ENCODE results near the gene CXCL11.
A peak's percentile ranks its signal among the peaks of the same experiment; 100 is the strongest.
"Not testable (repeated sequence)": the region's sequence is repeated elsewhere in the genome, so short reads cannot be mapped to it uniquely, and the experiment has no call there.

Gene CXCL11

GRCh38 chr4:76035799-76036380 is at the start of gene CXCL11:
Gene CXCL11 (minus strand): TSS chr4:76036070. CDS start chr4:76035987, 83 bp downstream.
- no peak for DNase-seq (ENCODE audit: low read depth in 2 of 2)

GRCh38 chr4:76084542-76084941 is 48.7 kb upstream of the CXCL11 start:
- no peak for DNase-seq (ENCODE audit: low read depth in 2 of 2)

DNA sequence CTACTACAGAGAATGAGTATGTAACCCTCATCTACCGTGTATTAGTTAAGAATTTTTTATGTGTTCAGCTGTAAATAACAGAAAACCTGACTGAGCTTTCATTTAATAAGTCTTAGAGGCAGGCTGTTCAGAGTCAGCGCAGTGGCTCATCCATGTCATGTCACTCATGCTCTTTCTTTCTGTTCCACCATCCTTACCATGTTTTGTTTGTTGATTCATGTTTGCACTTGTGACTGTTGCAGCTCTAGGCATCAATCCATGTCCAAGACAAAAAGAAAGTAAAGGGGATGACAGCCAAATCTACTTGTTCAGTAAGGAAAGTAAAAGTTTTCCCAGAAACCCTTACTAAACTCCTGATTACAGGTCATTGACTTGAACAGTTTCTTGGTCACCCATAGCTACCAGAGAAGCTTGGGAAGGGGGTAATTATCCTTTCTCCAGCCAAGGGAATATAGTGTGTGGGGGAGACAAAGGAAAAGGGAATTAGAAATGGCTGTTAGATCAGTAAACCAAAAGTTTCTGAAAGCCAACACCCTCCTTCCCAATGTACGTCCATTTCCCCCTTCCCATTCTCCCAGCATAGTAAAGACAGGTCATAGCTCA is 47.6 kb upstream of the CXCL11 start:
- no peak for DNase-seq (ENCODE audit: low read depth in 2 of 2)

DNA sequence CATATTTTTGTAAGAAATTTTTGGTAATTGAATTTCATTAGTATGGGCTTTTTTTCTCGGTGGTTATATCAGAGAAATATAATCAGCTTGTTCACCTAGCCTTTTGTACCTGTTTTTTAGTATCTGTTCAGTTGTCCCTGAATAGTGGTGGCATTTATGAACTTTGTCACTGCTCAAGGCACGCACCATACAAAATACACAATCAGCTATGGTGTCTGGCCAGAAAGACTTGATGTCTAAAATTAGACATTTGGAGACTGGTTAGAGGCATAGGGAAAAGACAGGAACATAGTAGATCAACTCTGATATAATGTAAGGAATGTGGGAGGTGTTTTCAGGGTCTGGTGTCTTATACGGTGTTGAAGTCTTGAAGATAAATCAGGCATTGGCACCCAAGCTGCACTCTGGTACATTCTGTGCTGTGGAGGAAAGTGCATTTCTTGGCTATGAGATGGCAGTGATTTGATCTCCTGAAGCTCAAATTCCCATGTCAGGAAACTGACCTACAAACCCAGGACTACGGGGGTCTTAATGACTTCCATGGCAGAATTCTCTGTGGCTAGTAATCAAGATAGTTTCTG is 42.3 kb upstream of the CXCL11 start:
- DNase-seq (ENCODE audit: low read depth in 2 of 2), result no peak

DNA sequence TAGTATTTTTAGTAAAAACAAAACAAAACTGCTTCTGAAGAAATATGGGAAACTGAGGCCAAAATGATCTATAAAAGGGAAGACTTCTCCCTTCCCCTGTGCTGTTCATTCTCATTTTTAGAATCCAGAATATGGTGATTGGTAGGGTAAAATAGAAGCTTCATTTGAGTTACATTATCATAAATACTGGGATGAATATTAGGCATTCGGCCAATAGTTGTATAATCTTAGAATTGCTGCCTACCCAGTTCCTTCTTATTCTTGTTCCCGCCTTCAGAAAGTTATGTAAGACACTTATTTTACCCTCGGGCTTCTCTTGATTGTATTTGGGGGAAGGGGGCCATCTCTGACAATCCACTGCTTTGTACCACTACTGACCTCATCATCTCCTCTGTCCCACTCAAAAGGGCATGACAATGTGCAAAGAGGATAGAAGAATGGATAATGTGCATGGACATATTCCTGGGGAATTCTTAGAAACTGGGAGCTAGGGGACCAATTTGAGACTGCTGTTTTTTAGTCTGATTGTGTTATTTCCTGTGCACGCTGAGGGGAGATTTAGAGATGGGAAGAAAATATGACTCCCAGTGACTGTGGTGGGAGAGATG is 39.2 kb upstream of the CXCL11 start:
- no peak for DNase-seq (ENCODE audit: low read depth in 2 of 2)

DNA sequence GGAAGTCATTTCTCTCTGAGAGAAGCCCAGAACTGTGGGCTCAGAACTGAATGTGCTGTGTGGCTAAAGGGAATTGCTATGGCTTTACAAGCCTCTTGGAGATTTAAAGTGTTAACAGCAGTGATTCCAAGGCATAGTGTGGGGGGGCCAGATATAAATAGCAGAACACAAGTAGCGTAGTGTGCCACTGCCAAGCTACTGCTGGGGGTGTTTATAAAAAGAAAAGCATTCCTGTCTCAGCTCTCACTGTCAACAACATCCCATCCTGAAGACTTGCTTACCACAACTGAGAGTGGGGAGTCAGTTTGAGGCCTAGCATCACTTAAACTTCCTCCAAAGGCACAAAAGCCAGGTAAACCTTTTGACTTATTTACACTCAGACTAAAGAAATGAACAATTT is 38.6 kb upstream of the CXCL11 start, which contains the start of gene ART3:
ART3 (plus strand) TSS at position 242 of the 400 bp plus-strand sequence. CDS start 1,181 bp downstream, outside the sequence.
- no peak for DNase-seq (ENCODE audit: low read depth in 2 of 2)

GRCh38 chr4:76072760-76073159 is 36.9 kb upstream of the CXCL11 start:
- DNase-seq (ENCODE audit: low read depth in 2 of 2), result no peak

GRCh38 chr4:76067652-76068286 is 31.9 kb upstream of the CXCL11 start:
- peak in 1 of 2 donors; percentile 40 for DNase-seq (ENCODE audit: low read depth in 2 of 2)

- no peak for DNase-seq (ENCODE audit: low read depth in 2 of 2)
Observed at GRCh38 chr4:76066546-76066945, 30.7 kb upstream of the CXCL11 start.

GRCh38 chr4:76061982-76062381 is 26.1 kb upstream of the CXCL11 start:
- DNase-seq (ENCODE audit: low read depth in 2 of 2), result no peak

- DNase-seq (ENCODE audit: low read depth in 2 of 2), result no peak
Observed at GRCh38 chr4:76061421-76061820, 25.6 kb upstream of the CXCL11 start.

DNA sequence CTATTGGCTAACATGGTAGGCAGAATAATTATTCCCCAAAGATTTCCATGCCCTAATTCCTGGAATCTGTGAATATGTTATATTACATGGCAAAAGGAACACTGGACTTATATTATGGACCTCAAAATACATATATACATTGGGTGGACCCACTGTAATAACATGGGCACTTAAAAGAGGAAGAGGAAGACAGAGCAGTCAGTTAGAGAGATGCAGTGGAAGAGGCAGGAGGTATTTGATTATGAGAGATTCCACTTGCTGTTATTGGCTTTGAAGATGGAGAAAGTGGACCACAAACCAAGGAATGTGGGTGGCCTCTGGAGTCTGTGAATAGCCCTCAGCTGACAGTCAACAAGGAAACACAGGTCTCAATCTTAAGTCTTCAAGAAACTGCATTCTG is 24.6 kb upstream of the CXCL11 start:
- DNase-seq (ENCODE audit: low read depth in 2 of 2), result no peak

DNA sequence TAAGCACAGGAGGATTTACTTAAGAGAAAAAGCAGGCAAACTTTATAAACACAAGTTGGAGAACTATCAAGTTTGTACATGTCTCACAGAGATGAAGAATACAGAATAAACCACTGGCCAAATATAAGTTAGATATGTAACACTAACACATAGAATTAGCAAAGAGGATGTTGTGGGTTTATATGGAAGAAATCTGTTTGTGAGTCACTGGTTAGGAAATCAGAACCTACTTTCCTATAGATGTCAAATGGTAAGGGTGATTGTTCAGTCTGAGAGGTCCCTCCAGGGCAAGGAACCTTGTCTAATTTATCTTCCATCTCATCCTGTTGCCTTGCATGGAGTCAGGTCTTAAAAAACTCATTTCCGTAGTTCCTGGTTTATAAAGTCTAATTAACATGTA is 23.9 kb upstream of the CXCL11 start:
- DNase-seq (ENCODE audit: low read depth in 2 of 2), result no peak

DNA sequence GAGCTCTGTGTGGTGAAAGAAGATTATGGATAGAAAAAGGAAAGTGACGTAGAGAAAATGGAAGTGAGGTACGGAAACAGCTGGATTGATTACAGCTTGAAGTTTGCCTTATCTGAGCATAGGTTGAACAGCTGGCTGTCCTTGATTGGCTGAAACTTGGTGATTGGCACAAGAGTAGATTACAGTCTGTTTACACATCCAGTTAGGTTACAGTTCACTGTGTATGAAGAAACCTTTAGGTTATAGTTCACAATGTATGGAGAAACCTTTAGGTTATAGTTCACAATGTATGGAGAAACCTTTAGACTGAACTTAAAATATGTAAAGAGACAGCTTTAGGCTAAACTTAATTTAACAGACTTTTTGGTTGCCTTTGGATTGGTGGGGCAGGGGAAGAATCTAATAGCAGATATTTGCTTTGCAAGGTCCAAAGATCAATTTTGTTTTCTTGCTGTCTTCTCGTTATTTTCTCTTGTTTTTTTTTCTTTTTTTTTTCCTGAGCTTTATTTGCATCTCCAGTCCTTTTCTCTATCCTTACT is 23.1 kb upstream of the CXCL11 start:
- no peak for DNase-seq (ENCODE audit: low read depth in 2 of 2)

DNA sequence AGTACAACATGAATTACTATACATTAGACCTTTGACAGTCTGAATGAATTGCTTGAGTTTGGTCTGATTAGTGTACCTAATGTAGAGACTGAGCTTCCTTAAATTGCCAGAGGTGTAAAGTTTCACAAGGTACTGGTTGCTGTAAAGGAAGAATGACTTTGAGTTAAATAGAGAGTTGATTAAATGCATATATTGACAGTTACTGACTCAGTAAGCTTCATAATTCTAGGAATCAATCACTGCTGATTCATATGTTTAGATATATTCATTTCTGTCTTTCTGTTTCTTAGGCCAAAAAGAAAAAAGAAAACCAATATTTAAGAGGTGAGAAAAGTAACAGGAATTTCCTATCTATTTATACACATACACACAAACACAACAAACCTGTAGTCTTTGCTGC is 22.4 kb upstream of the CXCL11 start:
- DNase-seq (ENCODE audit: low read depth in 2 of 2), result no peak

DNA sequence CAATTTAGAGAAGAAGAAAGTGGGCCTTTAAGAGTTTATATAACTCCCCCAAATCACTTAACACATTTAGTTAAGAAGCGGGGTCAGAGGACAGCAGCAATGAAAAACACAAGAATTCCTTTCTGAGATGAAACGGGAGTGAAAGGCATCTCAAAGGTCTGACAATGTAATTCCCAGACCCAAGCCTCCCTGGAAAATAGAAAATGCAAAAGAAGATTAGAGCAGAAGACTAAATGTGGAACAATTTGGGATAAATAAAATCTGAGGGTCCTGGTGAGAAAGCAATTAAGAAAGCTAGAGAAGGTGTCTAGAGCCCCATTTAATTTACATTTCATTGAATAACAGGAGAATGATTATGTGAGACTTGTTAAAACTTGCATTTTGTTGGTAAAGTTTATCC is 19.6 kb upstream of the CXCL11 start:
- DNase-seq (ENCODE audit: low read depth in 2 of 2), result no peak

- no peak for DNase-seq (ENCODE audit: low read depth in 2 of 2)
Observed at GRCh38 chr4:76055016-76055415, 19.1 kb upstream of the CXCL11 start.

- DNase-seq (ENCODE audit: low read depth in 2 of 2), result no peak
Observed at GRCh38 chr4:76053730-76054129, 17.9 kb upstream of the CXCL11 start.

DNA sequence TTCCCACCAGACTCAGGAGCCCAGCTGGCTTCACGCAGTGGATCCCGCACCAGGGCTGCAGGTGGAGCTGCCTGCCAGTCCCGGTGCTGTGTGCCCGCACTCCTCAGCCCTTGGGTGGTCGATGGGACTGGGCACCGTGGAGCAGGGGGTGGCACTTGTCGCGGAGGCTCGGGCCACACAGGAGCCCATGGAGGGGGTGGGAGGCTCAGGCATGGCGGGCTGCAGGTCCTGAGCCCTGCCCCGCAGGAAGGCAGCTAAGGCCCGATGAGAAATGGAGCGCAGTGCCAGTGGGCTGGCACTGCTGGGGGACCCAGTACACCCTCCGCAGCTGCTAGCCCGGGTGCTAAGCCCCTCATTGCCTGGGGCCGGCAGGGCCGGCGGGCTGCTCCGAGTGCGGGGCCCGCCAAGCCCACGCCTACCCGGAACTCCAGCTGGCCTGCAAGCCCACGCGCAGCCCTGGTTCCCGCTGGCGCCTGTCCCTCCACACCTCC is 14.7 kb upstream of the CXCL11 start:
- not testable (repeated sequence) for DNase-seq (ENCODE audit: low read depth in 2 of 2)

DNA sequence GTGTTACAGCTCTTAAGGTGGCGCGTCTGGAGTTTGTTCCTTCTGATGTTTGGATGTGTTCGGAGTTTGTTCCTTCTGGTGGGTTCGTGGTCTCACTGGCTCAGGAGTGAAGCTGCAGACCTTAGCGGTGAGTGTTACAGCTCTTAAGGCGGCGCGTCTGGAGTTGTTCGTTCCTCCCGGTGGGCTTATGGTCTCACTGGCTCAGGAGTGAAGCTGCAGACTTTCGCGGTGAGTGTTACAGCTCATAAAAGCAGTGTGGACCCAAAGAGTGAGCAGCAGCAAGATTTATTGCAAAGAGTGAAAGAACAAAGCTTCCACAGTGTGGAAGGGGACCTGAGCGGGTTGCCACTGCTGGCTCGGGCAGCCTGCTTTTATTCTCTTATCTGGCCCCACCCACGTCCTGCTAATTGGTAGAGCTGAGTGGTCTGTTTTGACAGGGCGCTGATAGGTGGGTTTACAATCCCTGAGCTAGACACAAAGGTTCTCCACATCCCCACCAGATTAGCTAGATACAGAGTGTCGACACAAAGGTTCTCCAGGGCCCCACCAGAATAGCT is 14.1 kb upstream of the CXCL11 start:
- not testable (repeated sequence) for DNase-seq (ENCODE audit: low read depth in 2 of 2)

GRCh38 chr4:76044686-76045085 is 8.8 kb upstream of the CXCL11 start:
- not testable (repeated sequence) for DNase-seq (ENCODE audit: low read depth in 2 of 2)

DNA sequence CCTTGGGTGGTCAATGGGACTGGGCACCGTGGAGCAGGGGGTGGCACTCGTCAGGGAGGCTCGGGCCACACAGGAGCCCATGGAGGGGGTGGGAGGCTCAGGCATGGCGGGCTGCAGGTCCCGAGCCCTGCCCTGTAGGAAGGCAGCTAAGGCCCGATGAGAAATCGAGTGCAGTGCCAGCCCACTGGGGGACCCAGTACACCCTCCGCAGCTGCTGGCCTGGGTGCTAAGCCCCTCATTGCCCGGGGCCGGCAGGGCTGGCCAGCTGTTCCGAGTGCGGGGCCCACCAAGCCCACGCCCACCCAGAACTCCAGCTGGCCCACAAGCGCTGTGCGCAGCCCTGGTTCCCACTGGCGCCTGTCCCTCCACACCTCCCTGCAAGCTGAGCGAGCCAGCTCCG is 7.4 kb upstream of the CXCL11 start:
- DNase-seq (ENCODE audit: low read depth in 2 of 2), result not testable (repeated sequence)
